ENCODE results near the gene MAPK4.
"Not testable (repeated sequence)": the region's sequence is repeated elsewhere in the genome, so short reads cannot be mapped to it uniquely, and the experiment has no call there.

Gene MAPK4

DNA sequence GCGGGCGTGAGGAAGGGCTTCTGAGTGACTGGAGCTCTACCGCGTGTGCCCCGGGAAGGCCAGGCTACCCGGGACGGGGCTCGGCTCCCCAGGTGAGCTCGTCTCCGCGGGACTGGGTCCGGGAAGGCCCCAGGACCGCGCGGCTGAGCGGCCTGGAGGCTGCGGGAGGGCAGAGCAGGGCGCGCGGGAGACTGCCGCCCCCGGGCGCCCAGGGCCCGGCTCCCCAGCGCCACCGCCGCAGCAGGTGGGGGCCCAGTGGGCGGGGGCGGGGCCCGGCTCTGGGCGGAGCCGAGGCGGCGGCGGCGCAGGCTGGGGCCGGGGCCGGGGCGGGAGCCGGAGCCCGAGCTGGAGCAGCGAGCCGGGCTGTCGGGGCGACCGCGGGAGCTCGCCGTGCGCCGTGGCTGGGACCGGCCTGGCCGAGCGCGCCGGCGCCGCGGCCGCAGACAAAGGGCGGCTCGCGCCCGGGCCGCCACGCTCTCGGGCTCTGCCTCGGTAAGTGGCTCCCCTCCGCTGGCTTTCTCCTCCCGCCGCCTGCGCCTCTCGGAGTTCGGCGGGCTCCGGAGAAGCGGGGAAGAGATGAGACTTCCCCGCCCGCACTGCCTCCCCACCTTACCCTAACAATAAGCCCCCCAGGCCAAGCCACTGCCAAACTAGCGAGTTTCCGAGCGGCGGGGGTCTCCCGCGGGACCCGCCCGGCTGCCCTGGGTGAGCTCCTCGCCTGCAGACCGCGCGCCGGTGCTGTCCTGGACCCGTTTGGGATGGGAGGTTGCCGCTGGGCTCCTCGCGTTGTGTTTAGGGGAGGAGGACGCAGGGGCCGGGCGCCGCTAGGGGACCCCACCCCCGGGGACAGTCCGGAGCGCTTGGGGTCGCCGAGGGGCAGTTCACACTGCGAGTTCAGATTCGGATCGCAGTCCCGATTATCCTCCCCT is at the start of gene MAPK4:
MAPK4 (plus strand) TSS at position 336 of the 929 bp plus-strand sequence. CDS start 103,872 bp downstream, outside the sequence.
- DNase-seq (ENCODE audit: low read depth), result peak; percentile 5

DNA sequence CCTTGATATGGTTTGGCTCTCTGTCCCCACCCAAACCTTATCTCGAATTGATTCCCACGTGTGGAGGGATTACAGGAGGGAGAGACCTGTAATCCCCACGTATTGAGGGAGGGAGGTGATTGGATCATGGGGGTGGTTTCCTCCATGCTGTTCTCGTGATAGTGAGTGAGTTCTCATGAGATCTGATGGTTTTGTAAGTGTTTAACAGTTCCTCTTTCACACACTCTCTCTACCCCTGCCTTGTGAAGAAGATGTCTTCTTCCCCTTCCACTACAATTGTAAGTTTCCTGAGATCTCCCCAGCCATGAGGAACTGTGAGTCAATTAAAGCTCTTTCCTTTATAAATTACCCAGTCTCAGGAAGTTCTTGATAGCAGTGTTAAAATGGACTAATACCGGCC is 42.6 kb upstream of the MAPK4 start:
- DNase-seq (ENCODE audit: low read depth), result not testable (repeated sequence)

DNA sequence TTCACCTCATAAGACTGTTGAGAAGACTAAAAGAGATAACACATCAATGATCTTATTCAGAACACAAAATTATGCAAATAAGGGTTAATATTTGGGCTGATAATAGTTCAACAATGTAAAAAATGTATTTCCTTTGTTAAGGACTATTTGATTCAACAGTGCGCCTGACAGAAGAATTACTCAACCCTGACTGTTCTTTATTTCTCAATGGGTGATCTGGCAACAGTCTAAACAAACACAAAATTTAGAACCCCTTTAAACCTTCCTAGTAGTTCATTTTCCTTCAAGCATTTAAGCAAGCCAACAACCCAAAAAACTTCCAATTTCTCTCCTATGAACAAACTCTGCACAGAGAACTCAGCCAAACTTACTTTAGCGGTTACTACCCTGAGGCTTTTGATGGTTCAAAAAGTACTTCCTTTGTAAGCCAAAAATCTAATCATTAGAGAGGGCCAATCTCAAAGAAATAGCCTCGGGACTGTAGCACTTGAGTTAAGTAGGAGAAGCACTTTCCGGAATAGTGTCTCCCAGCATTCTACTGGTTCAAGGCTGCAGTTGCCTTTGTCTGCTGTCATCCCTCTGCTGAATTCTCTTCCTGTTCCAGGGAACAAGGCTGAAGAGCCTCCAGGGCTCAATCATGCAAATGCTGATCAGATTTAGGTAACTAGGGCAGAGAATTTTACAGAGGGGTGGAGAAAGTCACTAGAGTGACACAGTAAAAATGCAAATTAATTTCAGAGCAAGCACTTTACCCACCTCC is 40.9 kb upstream of the MAPK4 start:
- no peak for DNase-seq (ENCODE audit: low read depth)

DNA sequence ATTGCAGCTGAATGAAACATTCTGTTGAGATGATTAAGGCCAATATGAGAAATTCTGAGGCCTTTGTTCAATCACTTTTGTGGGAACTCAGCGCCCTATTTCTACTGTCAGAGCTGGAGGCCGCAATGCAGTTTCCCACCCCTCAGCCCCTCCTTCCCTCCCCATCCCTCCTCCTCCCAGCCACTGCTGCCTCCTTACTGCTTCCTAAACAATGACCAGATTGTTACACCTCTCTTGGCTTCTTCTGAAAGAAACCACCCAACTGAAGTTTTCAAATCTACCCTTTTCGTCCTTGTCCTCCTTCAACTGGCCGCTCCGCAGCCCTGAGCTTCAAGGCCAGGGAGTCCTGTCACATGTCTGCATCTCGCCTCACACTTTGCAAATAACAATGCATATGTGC is 36.7 kb upstream of the MAPK4 start:
- no peak for DNase-seq (ENCODE audit: low read depth)

DNA sequence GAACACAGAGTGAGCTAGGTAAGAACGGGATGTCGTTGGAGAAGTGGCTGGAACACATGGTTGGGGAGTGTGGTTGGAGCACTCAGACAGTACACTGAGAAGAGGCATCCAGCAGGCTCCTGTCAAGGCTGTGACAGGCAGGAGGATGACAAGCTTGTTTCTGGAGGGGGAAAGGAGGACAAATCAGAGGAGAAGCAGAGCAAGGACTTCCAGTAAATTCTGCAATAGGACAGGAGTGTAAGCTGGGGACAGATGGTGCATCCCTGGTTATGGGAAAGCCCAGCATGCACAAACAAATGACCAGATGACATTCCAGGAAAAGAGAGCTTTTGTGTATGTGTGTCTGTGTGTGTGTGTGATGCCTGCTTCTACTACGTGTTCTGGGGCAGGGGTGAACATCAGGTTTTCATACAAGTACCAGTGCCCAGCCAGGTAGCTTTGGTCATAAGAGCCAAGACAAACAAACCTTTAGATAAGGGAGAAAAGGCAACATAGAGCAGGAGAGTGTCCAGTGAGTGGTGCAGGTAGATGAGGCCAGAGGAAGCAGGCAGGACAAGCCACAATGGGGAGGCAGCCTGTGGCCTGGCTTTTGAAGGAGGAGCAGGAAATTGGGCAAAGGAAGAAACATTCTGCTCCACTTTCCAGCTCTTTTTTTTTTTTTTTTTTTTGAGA is 32.1 kb upstream of the MAPK4 start:
- no peak for DNase-seq (ENCODE audit: low read depth)

DNA sequence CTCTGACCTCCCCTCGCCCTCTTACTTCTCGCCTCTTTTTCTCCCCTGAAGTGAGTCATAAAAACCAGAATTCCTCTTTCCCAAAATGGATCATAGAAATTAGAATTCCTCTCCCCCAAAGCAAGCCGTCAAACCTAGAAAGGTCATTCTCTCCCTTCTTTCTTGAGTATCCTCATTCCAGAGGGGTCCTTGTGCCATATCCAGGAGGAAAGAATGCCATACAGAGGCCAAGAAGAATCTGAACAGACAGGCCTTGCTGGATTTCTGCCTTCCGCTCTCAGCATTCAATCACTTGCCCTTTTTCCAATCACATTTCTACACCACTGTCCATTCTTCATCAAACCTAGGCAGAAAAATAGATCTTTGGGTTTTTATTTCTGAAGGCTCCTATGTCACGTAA is 31.1 kb upstream of the MAPK4 start:
- DNase-seq (ENCODE audit: low read depth), result no peak

DNA sequence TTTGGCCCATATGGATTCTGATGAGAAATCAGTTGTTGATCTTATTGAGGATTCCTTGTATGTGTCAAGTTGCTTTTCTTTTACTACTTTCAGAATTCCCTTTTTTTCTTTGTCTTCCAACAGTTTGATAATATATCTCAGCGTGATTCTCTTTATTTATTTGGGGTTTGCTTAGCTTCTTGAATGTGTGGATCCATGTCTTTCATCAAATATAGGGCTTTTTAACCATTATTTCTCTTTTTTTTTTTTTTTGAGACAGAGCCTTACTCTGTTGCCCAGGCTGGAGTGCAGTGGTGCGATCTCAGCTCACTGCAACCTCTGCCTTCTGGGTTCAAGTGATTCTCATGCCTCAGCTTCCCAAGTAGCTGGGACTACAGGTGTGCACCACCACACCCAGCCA is 26.1 kb upstream of the MAPK4 start:
- not testable (repeated sequence) for DNase-seq (ENCODE audit: low read depth)

DNA sequence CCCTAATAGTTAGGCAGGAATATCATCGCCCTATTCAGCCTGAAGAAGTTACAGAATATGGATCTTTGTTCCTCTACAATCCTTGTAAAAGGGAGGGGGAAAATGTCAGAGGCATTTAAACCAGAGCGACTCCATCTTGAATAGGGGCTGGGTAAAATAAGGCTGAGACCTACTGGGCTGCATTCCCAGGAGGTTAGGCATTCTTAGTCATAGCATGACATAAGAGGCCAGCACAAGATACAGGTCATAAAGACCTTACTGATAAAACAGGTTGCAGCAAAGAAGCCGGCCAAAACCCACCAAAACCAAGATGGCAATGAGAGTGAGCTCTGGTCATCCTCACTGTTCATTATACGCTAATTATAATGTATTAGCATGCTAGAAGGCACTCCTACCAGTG is 15.4 kb upstream of the MAPK4 start:
- not testable (repeated sequence) for DNase-seq (ENCODE audit: low read depth)

DNA sequence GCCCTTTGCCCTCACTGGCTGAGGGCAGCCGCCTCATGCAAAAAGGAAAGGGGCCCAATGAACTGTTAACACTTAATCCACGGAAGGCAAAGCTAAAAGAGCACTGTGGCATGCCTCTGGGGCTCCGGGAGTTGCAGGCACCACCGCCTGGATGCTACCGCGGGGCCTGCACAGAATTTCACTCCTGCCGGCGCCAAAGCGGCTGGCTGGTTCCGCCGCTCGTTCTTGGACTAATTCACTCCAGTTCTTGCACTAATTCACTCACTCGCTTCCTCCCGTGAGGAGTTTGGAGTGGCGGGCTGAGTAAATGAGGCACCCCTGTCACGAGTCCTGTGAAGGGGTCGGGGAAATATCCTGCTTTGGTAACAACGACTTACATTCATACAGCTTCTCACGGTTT is 14.0 kb upstream of the MAPK4 start:
- no peak for DNase-seq (ENCODE audit: low read depth)

DNA sequence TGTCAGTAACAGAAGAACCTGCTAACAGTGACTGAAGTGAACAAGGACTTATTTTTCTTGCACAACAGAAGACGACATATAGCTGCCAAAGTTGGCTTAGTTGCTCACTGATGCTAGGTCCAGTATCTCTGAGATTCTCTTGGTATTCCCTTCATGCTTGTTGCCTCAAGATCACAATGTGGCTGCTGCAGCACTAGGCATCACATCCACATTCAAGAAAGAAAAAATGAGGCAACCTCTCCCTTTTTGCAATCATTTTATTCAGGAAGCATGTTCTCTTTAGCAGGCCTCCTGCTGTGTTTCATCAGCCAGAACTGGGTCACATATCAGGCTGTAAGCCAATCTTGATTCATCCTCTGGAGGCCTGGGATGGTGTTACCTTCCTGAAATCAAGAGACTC is 11.7 kb upstream of the MAPK4 start:
- no peak for DNase-seq (ENCODE audit: low read depth)

DNA sequence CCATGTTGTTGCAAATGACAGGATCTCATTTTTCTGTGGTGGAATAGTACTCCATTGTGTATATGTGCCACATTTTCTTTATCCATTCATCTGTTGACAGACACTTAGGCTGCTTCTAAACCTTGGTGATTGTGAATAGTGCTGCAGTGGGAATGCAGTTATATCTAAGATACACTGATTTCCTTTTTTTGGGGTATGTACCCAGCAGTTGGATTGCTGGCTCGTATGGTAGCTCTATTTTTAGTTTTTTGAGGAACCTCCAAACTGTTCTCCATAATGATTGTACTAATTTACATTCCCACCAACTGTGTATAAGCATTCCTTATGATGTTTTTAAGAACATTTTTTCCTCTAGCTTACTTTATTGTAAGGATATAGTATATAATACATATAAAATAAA is 8.2 kb upstream of the MAPK4 start:
- DNase-seq (ENCODE audit: low read depth), result not testable (repeated sequence)

DNA sequence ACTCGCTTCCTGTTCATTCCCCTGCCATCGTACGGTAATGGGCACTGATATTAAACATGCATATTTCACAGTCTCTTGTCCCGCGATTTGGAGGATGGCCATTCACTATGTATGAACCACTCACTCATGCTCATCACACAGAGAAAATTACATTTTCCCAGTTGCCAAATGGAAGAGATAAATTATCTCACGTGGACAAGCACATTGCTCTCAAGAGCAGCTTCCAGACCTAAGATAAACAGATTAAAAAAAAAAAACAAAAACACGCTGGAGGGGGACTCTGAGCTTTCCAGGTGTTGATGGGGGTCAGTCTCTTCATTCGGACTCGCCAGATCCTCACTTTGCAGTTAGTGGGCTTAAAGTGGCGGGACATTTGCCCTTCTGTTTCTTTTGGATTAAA is 1.7 kb upstream of the MAPK4 start:
- no peak for DNase-seq (ENCODE audit: low read depth)

DNA sequence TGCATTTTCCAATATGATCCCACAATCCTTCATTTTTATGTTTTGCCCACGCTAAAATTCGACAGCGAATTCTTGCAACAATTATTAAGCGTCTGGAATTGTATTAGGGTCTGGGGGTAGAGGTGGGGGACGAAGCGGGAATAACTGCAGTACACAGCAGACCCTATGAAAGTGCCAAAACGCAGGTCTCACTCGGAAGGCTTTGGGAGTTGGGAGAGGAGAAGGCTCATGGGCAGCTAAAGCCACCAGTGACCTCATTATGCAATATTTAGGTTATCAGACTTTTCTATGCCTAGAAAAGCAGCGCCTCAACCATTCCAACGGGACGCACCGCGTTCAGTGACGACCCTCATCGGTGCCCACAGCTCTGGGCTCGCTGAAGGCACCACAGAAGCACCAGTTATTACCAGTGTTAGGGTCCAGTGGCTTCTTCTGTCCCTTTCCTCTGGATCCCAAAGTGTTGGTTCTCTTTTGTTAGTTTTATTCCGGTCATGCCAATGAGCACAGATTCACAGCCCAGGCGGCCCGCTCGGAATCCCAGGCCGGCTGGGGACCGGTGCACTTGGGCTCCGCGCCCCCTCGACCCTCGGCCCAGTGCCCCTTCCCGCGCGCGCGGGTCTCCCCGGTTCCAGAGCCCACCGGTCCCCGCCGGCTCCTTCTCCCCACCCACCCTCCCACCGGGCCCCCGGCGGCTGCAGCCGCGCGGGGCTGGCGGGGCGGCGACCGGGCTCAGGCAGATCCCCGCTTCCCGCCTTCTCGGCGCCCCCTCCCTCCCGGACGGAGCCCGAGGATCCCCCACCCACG is 737 bp upstream of the MAPK4 start:
- no peak for DNase-seq (ENCODE audit: low read depth)

DNA sequence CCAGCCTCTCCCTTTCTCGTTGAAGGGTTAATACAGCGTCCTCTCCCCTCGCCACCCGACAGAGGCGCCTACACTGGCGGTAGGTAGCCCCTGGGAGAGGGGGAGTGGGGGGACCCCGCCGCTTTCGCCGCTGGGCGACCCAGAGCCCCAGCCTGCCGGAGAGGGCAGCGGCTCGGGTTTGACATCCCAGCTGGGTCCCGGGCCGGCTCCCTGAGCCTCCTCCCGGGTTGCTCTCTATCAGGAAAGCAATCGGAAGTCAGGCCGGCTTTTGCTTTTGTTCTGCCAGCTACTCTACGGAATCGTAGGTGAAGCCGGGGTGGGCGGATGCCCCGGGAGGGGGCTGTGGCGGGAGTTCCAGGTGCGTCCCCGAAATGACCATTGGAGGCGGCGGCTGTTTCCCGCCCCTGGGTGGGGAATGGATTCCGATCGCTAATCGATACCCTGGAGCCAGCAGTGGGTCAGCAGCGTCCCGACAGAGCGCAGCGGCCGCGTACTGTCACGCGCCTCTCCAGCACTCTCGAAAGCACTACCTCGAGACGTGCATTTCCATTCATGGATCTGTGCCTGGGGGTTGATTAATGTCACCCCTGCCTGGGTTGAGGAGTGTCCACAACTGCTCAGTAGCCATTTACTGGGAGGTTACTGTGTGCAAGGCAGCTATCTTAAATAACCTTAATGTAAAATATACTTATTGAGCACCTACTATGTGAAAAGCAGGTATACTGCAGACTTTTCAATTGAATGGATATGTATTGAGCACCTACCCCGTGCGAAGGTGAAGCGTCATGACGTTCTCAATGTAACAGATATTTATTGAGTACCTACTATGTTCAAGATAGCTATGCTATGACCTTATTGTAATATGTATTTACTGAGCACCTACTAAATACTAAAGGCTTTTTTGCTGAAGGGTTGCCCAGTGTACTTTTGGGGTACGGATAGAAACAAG is 1.1 kb downstream of the MAPK4 start:
- DNase-seq (ENCODE audit: low read depth), result no peak

DNA sequence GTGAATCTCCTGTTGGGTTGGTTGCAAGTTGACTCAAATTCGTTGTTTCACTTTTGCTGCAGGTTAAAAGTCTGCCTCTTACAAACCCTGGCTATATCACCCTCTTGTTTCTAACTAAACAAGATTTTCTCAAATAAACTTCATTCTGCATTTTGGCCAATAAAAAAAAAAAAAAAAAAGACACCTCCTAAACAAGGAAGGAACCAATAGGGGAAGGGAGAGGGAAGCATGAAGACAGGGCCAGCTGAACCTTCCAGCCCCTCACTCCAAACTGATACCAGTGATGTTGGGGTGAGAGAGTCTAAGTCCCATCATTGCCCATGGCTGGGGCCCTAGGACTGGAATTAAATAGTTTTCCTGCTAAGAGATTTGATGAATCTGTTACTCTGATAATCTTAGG is 2.4 kb downstream of the MAPK4 start:
- DNase-seq (ENCODE audit: low read depth), result not testable (repeated sequence)

DNA sequence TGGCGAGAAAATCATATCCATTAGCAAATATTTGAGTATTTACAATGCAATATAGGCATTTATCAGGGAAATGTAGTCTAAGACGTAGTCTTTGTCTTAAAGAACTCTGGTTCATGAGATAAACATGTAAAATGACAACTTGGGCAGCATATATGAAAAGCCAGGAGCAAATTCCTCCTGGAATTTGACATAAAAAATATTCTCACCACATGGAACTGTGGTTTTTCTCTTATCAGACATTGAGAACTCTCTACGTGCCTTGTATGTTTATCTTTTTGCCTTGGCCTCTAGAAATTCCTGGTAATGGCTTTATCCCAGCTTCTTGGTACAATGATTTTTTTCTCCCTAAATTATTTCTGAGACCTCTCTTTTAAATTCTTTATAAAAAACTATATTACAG is 2.8 kb downstream of the MAPK4 start:
- no peak for DNase-seq (ENCODE audit: low read depth)

DNA sequence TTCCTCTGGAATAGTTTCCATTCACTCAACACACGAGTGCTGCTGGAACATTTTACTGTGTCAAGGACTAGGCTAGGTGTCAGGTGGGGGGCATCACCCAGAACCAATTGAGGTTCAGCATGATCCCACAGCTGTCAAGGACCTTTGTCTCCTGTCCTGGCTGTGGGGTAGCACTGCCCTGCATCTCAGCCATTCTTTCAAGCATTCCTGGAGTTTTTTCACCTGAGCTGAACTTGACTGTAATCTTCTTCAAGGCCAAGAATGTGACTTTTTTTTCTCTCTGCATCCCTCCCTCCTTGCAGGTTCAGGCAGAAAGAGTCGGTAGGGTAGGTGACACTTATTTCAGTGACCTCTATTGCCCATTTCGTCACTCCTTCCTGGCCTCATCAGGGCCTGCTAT is 3.5 kb downstream of the MAPK4 start:
- DNase-seq (ENCODE audit: low read depth), result no peak

DNA sequence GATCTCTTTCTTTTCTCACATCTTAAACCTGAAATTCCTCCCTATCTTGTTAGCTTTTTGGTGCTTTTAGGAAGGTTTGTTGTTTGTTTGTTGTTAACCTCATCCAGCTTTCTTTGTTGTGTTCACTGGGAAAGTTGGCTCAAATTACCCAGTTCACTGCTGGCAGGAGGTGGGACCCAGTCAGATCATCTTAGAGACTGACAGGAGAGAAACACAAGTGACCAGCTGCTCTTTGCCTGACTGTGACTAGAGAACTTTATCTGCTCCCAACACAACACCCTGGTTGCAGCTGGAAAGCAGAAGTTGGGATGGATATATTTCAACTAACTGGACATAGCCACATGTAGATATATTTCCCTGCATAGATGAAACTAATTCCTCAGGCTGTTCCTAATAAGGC is 10.0 kb downstream of the MAPK4 start:
- DNase-seq (ENCODE audit: low read depth), result no peak

DNA sequence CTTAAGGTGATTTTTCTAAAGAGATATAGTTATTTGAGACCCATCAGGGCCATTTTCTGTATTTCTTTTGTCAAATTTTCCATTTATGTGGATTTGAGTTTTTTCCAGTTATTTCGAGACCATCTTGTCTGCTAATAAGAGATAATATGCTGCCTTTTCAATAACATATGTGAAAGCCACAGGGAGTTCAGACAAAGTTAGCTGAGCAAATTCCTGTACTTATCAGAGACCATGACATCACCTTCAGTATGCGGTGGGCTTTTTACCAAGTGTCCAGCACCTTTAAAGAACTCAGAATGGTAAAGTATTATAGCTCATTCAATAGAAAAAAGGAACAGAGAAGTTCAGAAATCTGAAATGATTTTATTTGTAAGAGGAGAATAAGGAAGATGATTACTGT is 11.7 kb downstream of the MAPK4 start:
- DNase-seq (ENCODE audit: low read depth), result no peak

DNA sequence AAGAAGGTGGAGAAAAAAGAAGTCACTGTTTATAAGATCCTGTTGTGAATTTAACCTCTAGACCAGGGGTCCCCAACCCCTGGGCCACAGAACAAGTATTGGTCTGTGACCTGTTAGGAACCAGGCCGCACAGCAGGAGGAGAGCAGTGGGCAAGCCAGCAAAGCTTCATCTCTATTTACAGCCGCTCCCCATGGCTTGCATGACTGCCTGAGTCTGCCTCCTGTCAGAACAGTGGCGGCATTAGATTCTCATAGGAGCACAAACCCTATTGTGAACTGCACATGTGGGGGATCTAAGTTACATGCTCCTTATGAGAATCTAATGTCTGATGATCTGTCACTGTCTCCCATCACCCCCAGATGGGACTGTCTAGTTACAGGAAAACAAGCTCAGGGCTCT is 13.3 kb downstream of the MAPK4 start:
- not testable (repeated sequence) for DNase-seq (ENCODE audit: low read depth)

DNA sequence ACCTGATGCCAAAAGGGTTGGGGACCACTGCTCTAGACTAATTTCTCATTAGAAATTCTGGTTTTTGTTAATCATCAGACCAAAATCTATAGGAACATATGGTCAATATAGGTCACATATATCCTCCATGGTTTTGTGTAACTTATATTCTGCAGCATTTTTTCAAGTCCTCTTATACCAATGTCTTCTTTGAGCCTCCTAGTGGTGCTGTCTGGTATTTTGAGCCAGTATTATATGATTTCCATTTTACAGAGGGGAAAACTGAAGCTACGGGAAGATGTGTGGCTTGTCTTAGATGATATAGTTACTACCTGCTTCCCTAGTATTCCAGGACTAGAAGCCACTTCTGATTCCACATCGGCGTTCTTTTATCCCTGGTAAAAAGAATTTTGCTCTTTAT is 13.8 kb downstream of the MAPK4 start:
- DNase-seq (ENCODE audit: low read depth), result no peak

Measured in EH (cell line).